ENCODE results near the gene IGF2BP3.

DNA sequence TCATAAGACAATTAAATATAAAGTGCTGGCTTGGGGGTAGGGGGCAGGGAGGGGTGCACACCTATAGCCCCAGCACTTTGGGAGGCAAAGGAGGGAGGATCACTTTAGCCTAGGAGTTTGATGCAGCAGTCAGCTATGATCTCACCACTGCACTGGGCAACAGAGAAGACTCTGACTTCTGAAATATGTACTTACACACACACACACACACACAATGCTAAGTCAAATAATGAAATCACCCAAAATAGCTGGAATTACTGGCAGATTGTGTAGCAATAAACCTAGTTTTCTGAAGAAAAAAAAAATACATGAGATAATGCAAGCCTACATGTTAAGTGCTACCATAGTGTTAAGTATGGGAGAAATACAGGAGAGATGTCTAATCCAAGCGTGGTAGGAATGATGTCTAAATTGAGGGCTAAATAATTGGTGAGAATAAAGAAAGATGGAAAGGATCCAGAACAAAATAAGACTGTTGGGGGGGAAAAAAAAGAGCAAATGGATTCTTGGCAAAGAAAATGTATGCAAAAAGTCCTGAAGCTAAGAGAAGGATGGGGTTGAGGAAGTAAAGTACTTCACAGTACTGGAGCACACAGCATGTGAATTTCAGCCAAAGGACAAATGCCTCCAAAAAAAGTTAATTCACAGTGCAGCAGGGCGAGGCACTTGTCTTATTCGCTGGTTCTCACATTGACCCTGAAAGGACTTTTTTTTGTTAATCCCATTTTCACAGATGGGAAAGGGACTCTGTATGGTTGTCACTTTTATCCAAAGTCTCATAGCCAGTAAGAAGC, 73.9 kb downstream of the IGF2BP3 start:
- TF ChIP-seq, protein P1, sequence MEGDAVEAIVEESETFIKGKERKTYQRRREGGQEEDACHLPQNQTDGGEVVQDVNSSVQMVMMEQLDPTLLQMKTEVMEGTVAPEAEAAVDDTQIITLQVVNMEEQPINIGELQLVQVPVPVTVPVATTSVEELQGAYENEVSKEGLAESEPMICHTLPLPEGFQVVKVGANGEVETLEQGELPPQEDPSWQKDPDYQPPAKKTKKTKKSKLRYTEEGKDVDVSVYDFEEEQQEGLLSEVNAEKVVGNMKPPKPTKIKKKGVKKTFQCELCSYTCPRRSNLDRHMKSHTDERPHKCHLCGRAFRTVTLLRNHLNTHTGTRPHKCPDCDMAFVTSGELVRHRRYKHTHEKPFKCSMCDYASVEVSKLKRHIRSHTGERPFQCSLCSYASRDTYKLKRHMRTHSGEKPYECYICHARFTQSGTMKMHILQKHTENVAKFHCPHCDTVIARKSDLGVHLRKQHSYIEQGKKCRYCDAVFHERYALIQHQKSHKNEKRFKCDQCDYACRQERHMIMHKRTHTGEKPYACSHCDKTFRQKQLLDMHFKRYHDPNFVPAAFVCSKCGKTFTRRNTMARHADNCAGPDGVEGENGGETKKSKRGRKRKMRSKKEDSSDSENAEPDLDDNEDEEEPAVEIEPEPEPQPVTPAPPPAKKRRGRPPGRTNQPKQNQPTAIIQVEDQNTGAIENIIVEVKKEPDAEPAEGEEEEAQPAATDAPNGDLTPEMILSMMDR (IDR thresholded peaks at IDR 0.05), result no peak
- no peak for TF ChIP-seq POLR2A (IDR thresholded peaks at IDR 0.05)
